Astrocyte (in vitro differentiated cells and primary cell): ENCODE data around the gene SEMA6A. TPM values are rescaled to one million over a fixed set of nuclear protein-coding genes. Genes with fewer than 3 reads are reported as not detected.

Experiments used
- DNase-seq: peaks from one replicate; pipeline ENCODE4 v3.0.0-alpha.2; 2010; ENCODE audit warnings: low read depth
- FAIRE-seq: peaks from 2 replicates; lab custom pipeline; 2011; peaks lifted over from hg19 to GRCh38; lab: Jason Lieb, UNC
- H2AFZ ChIP-seq: 2 replicates; pipeline ENCODE4 v1.6.0; 2012; ENCODE audit warnings: low read depth, low read length, inconsistent platforms
- H3K27ac ChIP-seq: 2 replicates; pipeline ENCODE4 v1.5.1; 2011; ENCODE audit warnings: low read depth, low read length, inconsistent platforms
- H3K27me3 ChIP-seq: 2 replicates; pipeline ENCODE4 v1.6.0; 2011; ENCODE audit warnings: low read length, inconsistent platforms; ENCODE audit not compliant: insufficient read depth
- H3K36me3 ChIP-seq: 2 replicates; pipeline ENCODE4 v1.5.1; 2011; ENCODE audit warnings: low read length, inconsistent platforms; ENCODE audit not compliant: insufficient read depth
- H3K4me1 ChIP-seq: 2 replicates; pipeline ENCODE4 v1.5.1; 2011; ENCODE audit warnings: low read length, inconsistent platforms; ENCODE audit not compliant: insufficient read depth
- H3K4me2 ChIP-seq: 2 replicates; pipeline ENCODE4 v1.6.0; 2012; ENCODE audit warnings: low read length, inconsistent platforms
- H3K4me3 ChIP-seq: 2 replicates; pipeline ENCODE4 v1.5.1; 2011; ENCODE audit warnings: low read depth, mild to moderate bottlenecking, low read length, inconsistent platforms; ENCODE audit not compliant: insufficient read depth
- H3K79me2 ChIP-seq: 2 replicates; pipeline ENCODE4 v1.6.0; 2012; ENCODE audit warnings: mild to moderate bottlenecking, low read length, inconsistent platforms; ENCODE audit not compliant: insufficient read depth
- H3K9ac ChIP-seq: 2 replicates; pipeline ENCODE4 v1.6.0; 2012; ENCODE audit warnings: mild to moderate bottlenecking, low read length, inconsistent platforms
- H3K9me3 ChIP-seq: 2 replicates; pipeline ENCODE4 v1.5.1; 2012; ENCODE audit warnings: low read depth, mild to moderate bottlenecking, low read length, inconsistent platforms; ENCODE audit not compliant: insufficient read depth
- H4K20me1 ChIP-seq: 2 replicates; pipeline ENCODE4 v1.6.0; 2012; ENCODE audit warnings: low read length, inconsistent platforms; ENCODE audit not compliant: insufficient read depth
- H3K27ac Mint-ChIP-seq: one replicate; pipeline ENCODE4 v1.8.0; 2021; ENCODE audit warnings: mild to moderate bottlenecking, mixed read lengths; ENCODE audit not compliant: unreplicated experiment
- H3K27me3 Mint-ChIP-seq: one replicate; pipeline ENCODE4 v1.8.0; 2021; ENCODE audit warnings: low read depth, mixed read lengths; ENCODE audit not compliant: unreplicated experiment
- H3K36me3 Mint-ChIP-seq: one replicate; pipeline ENCODE4 v1.8.0; 2021; ENCODE audit warnings: low read depth, mixed read lengths; ENCODE audit not compliant: unreplicated experiment
- H3K4me1 Mint-ChIP-seq: one replicate; pipeline ENCODE4 v1.8.0; 2021; ENCODE audit warnings: low read depth, mixed read lengths; ENCODE audit not compliant: unreplicated experiment
- H3K4me3 Mint-ChIP-seq: one replicate; pipeline ENCODE4 v1.8.0; 2021; ENCODE audit warnings: mild to moderate bottlenecking, moderate library complexity, mixed read lengths; ENCODE audit not compliant: unreplicated experiment
- H3K9me3 Mint-ChIP-seq: one replicate; pipeline ENCODE4 v1.8.0; 2021; ENCODE audit warnings: mild to moderate bottlenecking, mixed read lengths; ENCODE audit not compliant: unreplicated experiment
- CTCF ChIP-seq: IDR thresholded peaks from 2 replicates; pipeline ENCODE4 v1.5.1; 2011; ENCODE audit warnings: low read depth, mild to moderate bottlenecking, inconsistent platforms, low read length, moderate library complexity; ENCODE audit not compliant: insufficient read depth
- EZH2 ChIP-seq: IDR thresholded peaks from 2 replicates; pipeline ENCODE4 v1.6.1; 2012; ENCODE audit warnings: mild to moderate bottlenecking, low read length, inconsistent platforms; ENCODE audit not compliant: insufficient read depth
- total RNA-seq: library from RNA; stranded (reverse); gene quantifications from 2 replicates; pipeline ENCODE4 v1.2.1, GENCODE V29; 2021

SEMA6A gene
- total RNA-seq, 1 donor from 2014 or later, result 34.2 TPM

GRCh38 chr5:116559239-116559638 lies 15.4 kb downstream of the SEMA6A start:
- H3K36me3 Mint-ChIP-seq, result no peaks in the 10 kb centered on the region
- peaks cover 13% of the 10 kb centered on the region for H3K4me1 Mint-ChIP-seq

GRCh38 chr5:116557669-116558271 lies 16.9 kb downstream of the SEMA6A start:
- Mint-ChIP-seq H3K36me3 (no peaks in the 10 kb centered on the region), H3K9me3 (no peaks in the 10 kb centered on the region), H3K27me3 (no peaks in the 10 kb centered on the region), H3K4me3 (no peak overlapping the region), H3K27ac (no peak overlapping the region), H3K4me1 (peaks cover 13% of the 10 kb centered on the region)
- peaks cover 2% of the 10 kb centered on the region for H3K27me3 ChIP-seq
- H3K4me3 ChIP-seq, result no peak overlapping the region
- FAIRE-seq (no peak), DNase-seq (no peak)
- no peaks in the 10 kb centered on the region for H3K36me3 ChIP-seq
- no peaks in the 10 kb centered on the region for H3K79me2 ChIP-seq
- H4K20me1 ChIP-seq, result no peaks in the 10 kb centered on the region
- no peak overlapping the region for H3K9ac ChIP-seq
- TF ChIP-seq EZH2 (no peak), CTCF (peak; percentile 55)
- no peaks in the 10 kb centered on the region for H3K4me1 ChIP-seq
- H3K4me2 ChIP-seq, result no peak overlapping the region
- no peaks in the 10 kb centered on the region for H3K9me3 ChIP-seq
- H2AFZ ChIP-seq, result no peak overlapping the region
- H3K27ac ChIP-seq, result no peak overlapping the region

More at GRCh38 chr5:116559239-116559638, 15.4 kb downstream of the SEMA6A start:
- no peaks in the 10 kb centered on the region for H3K79me2 ChIP-seq
- no peaks in the 10 kb centered on the region for H3K36me3 ChIP-seq
- H3K27me3 ChIP-seq, result peaks cover 2% of the 10 kb centered on the region
- H3K4me1 ChIP-seq, result no peaks in the 10 kb centered on the region
- no peak overlapping the region for H3K4me3 ChIP-seq
- no peak overlapping the region for H3K9ac ChIP-seq
- Mint-ChIP-seq H3K9me3 (no peaks in the 10 kb centered on the region), H3K4me3 (no peak overlapping the region), H3K27ac (peak overlapping the region; percentile 48), H3K27me3 (no peaks in the 10 kb centered on the region)
- H3K27ac ChIP-seq, result no peak overlapping the region
- H2AFZ ChIP-seq, result no peak overlapping the region
- TF ChIP-seq CTCF, result no peak
- TF ChIP-seq EZH2, result no peak
- no peaks in the 10 kb centered on the region for H3K9me3 ChIP-seq
- DNase-seq (no peak), FAIRE-seq (no peak)
- H4K20me1 ChIP-seq, result no peaks in the 10 kb centered on the region
- H3K4me2 ChIP-seq, result no peak overlapping the region

- H3K27ac Mint-ChIP-seq, result no peak overlapping the region
- no peaks in the 10 kb centered on the region for H3K27me3 Mint-ChIP-seq
- no peak for DNase-seq
- H3K4me1 Mint-ChIP-seq, result peaks cover 11% of the 10 kb centered on the region
- TF ChIP-seq CTCF, result no peak
- TF ChIP-seq EZH2, result no peak
- Histone ChIP-seq H3K9ac (no peak overlapping the region), H3K27me3 (peaks cover 2% of the 10 kb centered on the region), H3K4me1 (no peaks in the 10 kb centered on the region), H2AFZ (no peak overlapping the region), H3K4me3 (no peak overlapping the region), H3K27ac (no peak overlapping the region), H3K79me2 (no peaks in the 10 kb centered on the region), H3K4me2 (no peak overlapping the region), H3K9me3 (no peaks in the 10 kb centered on the region), H3K36me3 (no peaks in the 10 kb centered on the region), H4K20me1 (no peaks in the 10 kb centered on the region)
- H3K9me3 Mint-ChIP-seq, result no peaks in the 10 kb centered on the region
- no peaks in the 10 kb centered on the region for H3K36me3 Mint-ChIP-seq
- no peak for FAIRE-seq
- H3K4me3 Mint-ChIP-seq, result no peak overlapping the region
These were observed 19.9 kb downstream of the SEMA6A start for GRCh38 chr5:116554764-116555163.
